Measurements from ENCODE around the gene RCAN3. TPM values are rescaled to one million over a fixed set of nuclear protein-coding genes. Genes with fewer than 3 reads are reported as not detected.
"Not testable (repeated sequence)": the region's sequence is repeated elsewhere in the genome, so short reads cannot be mapped to it uniquely, and the experiment has no call there.

RCAN3 gene
- polyA plus RNA-seq, 3 donors from 2014 or later: 4.0 to 8.5 (median 4.8) TPM

- H3K27me3 Mint-ChIP-seq (ENCODE audit: low read depth in 3 of 3): peaks cover 15 to 23% (median 23%) of the 10 kb centered on the region in 3 donors
- H3K4me1 Mint-ChIP-seq: peaks cover 26 to 30% of the 10 kb centered on the region in 2 donors
- no peaks in the 10 kb centered on the region for H3K9me3 Mint-ChIP-seq
- H3K27ac Mint-ChIP-seq: peak overlapping the region; percentile 97 to 100 (median 100)
- peak overlapping the region; percentile 79 to 93 (median 89) for H3K4me3 Mint-ChIP-seq
- DNase-seq: no peak
- peaks cover 0 to 6% (median 0%) of the 10 kb centered on the region in 3 donors for H3K36me3 Mint-ChIP-seq
These were observed 33.1 kb downstream of the RCAN3 start for GRCh38 chr1:24535778-24536177.

DNA sequence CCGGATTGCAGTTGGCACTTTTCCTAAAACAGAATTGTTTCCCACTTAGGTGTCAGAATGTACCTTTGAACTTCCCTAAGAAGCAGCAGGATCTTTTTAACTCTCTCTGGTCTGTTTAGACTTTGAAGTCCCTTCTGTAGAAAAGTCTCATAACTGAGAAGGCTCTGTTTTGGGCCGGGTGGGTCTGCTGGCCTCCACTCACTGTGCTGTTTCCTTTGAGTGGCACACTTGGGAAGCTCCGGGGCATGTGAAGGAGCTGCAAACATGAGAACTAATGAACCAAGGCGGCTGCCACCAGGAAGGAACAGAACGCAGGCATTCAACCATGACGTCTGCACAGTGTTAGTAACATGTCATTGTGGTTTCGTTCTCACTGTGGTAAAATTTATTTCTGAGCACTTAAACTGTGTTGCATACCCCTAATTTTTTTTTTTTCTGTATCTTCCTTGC lies 33.8 kb downstream of the RCAN3 start:
- Mint-ChIP-seq H3K27ac (peak overlapping the region; percentile 97 to 100 (median 100)), H3K27me3 (ENCODE audit: low read depth in 3 of 3) (peaks cover 15 to 23% (median 23%) of the 10 kb centered on the region in 3 donors), H3K36me3 (peaks cover 0 to 6% (median 0%) of the 10 kb centered on the region in 3 donors), H3K4me3 (peak overlapping the region; percentile 79 to 93 (median 89)), H3K9me3 (no peaks in the 10 kb centered on the region), H3K4me1 (peaks cover 26 to 30% of the 10 kb centered on the region in 2 donors)
- peak; percentile 85 to 90 (median 86) for DNase-seq

DNA sequence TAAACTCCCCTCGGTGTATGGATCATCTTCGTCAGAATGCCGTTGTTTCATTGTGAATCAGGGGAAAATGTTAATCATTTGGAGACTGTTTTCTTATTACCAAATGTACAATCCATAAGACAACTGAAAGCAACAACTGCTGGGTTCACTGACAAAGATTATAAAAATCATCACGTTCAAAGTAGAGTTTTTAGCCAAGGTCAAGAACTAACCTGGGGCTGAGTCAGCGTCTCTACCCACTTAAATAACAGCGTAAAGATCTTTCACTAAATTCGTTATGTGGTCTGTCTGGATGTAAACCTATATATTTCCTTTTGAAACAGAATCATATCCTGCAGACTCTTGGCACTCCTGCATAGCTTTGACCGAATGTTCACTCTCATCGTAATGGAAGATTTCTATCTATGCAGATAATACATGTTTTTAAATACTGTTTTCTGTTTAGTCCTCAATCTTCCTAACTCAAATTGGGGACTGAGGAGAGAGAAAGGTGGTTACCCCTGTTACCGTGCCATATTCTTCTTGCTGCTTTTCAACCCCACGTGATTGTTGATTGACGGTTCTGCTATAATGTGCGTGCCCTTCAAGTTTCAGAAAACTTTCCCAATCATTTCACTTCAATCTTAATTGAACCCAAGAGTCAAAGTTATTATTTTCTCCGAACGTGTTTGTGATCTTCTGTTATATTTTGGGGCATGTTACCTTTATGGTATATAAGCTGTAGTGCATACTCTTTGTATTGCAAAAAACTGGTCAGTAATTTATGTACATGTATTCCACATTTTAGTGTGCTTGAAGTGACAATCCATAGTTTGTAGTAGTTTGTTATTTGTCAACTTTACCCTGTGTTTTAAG lies 37.6 kb downstream of the RCAN3 start:
- no peak for DNase-seq
- Mint-ChIP-seq H3K4me3 (no peak overlapping the region), H3K9me3 (no peaks in the 10 kb centered on the region), H3K27ac (peak overlapping the region in 3 of 6 donors; percentile 33 to 64 (median 51)), H3K27me3 (ENCODE audit: low read depth in 3 of 3) (peaks cover 11 to 17% (median 14%) of the 10 kb centered on the region in 3 donors), H3K36me3 (peaks cover 0 to 6% (median 0%) of the 10 kb centered on the region in 3 donors), H3K4me1 (peaks cover 17 to 19% of the 10 kb centered on the region in 2 donors)

- H3K4me3 Mint-ChIP-seq: no peak overlapping the region
- H3K27me3 Mint-ChIP-seq (ENCODE audit: low read depth in 3 of 3): peaks cover 8 to 9% (median 8%) of the 10 kb centered on the region in 3 donors
- H3K4me1 Mint-ChIP-seq: peaks cover 10% of the 10 kb centered on the region in 2 donors
- peak overlapping the region in 2 of 6 donors; percentile 33 to 64 for H3K27ac Mint-ChIP-seq
- H3K9me3 Mint-ChIP-seq: no peaks in the 10 kb centered on the region
- peaks cover 0 to 6% (median 0%) of the 10 kb centered on the region in 3 donors for H3K36me3 Mint-ChIP-seq
- DNase-seq: no peak
These were observed 38.5 kb downstream of the RCAN3 start for GRCh38 chr1:24540906-24541710.

DNA sequence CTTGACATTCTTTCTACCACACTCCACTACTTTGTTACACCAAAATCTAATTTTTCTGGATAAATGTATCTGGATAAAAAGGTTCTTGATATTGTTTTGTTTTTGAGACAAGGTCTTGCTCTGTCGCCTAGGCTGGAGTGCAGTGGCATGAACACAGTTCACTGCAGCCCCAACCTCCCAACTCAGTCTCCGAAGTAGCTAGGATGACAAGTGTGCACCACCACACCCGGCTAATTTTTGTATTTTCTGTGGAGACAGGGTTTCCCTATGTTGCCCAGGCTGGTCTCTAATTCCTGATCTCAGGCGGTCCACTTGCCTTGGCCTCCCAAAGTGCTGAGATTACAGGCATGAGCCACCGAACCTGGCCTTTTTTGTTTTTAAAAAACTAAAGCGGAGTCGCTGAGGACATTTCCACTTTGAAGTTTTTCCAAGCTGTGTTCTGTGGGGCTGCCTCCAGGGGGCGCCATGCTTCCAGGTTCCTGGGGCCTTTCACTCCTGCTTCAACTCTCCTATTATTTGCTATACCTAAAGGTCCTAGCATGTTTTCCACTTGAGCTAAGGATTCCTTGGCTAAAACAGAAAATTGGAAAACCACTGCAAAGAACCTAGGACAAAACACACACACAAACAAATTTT lies 39.2 kb downstream of the RCAN3 start:
- no peak for DNase-seq
- Mint-ChIP-seq H3K4me3 (no peak overlapping the region), H3K27ac (no peak overlapping the region), H3K4me1 (peaks cover 3% of the 10 kb centered on the region in 2 donors), H3K27me3 (ENCODE audit: low read depth in 3 of 3) (peaks cover under 1 to 2% (median under 1%) of the 10 kb centered on the region in 3 donors), H3K36me3 (peaks cover 0 to under 1% (median 0%) of the 10 kb centered on the region in 3 donors), H3K9me3 (no peaks in the 10 kb centered on the region)

GRCh38 chr1:24544239-24544638 lies 41.6 kb downstream of the RCAN3 start:
- no peaks in the 10 kb centered on the region for H3K36me3 Mint-ChIP-seq
- no peaks in the 10 kb centered on the region for H3K9me3 Mint-ChIP-seq
- DNase-seq: no peak
- H3K4me1 Mint-ChIP-seq: no peaks in the 10 kb centered on the region
- H3K4me3 Mint-ChIP-seq: no peak overlapping the region
- peaks cover 2 to 3% (median 3%) of the 10 kb centered on the region in 3 donors for H3K27me3 Mint-ChIP-seq (ENCODE audit: low read depth in 3 of 3)
- no peak overlapping the region for H3K27ac Mint-ChIP-seq

- no peak for DNase-seq
- H3K27me3 Mint-ChIP-seq (ENCODE audit: low read depth in 3 of 3): peaks cover 3 to 7% (median 7%) of the 10 kb centered on the region in 3 donors
- H3K4me1 Mint-ChIP-seq: no peaks in the 10 kb centered on the region
- no peak overlapping the region for H3K4me3 Mint-ChIP-seq
- H3K9me3 Mint-ChIP-seq: no peaks in the 10 kb centered on the region
- H3K36me3 Mint-ChIP-seq: no peaks in the 10 kb centered on the region
- H3K27ac Mint-ChIP-seq: peak overlapping the region in 1 of 6 donors; percentile 21
These were observed 43.0 kb downstream of the RCAN3 start for GRCh38 chr1:24545662-24546061.

DNA sequence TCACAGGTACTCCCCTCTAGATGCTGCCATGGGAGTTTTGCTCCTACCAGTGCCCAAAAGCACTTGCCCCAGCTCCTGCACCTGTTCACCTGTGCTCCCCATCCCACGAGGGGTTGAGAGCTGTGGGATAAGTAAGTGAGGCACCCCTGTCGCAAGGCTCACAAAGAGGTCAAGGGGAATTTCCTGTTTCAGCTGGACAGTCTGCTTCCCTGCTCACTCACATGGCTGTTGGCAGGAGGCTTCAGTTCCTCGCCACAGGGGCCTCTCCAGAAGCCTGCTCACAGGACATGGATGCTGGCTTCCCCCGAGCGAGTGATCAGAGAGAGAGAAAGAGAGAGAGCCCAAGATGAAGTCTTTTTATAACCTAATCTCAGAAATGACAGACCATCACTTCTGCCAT lies 44.6 kb downstream of the RCAN3 start:
- H3K4me3 Mint-ChIP-seq: no peak overlapping the region
- peaks cover 6 to 8% (median 7%) of the 10 kb centered on the region in 3 donors for H3K27me3 Mint-ChIP-seq (ENCODE audit: low read depth in 3 of 3)
- H3K9me3 Mint-ChIP-seq: no peaks in the 10 kb centered on the region
- H3K36me3 Mint-ChIP-seq: no peaks in the 10 kb centered on the region
- no peak overlapping the region for H3K27ac Mint-ChIP-seq
- no peak for DNase-seq
- no peaks in the 10 kb centered on the region for H3K4me1 Mint-ChIP-seq

- no peak overlapping the region for H3K4me3 Mint-ChIP-seq
- H3K27ac Mint-ChIP-seq: peak overlapping the region in 1 of 6 donors; percentile 10
- H3K27me3 Mint-ChIP-seq (ENCODE audit: low read depth in 3 of 3): peaks cover 6 to 10% (median 7%) of the 10 kb centered on the region in 3 donors
- no peaks in the 10 kb centered on the region for H3K36me3 Mint-ChIP-seq
- no peaks in the 10 kb centered on the region for H3K4me1 Mint-ChIP-seq
- no peak for DNase-seq
- no peaks in the 10 kb centered on the region for H3K9me3 Mint-ChIP-seq
These were observed 45.4 kb downstream of the RCAN3 start for GRCh38 chr1:24548070-24548469.

DNA sequence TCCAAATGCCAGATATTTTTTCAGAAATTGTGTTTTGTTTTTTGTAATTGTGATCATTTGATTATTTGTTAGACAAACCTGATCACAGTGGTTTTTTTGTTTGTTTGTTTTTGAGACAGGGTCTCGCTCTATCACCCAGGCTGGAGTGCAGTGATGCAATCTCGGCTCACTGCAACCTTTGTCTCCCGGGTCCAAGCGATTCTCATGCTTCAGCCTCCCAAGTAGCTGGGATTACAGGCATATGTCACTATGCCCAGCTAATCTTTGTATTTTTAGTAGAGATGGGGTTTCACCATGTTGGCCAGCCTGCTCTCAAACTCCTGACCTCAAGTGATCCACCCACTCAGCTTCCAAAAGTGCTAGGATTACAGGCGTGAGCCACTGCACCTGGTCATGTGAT lies 46.6 kb downstream of the RCAN3 start:
- DNase-seq, H3K4me1 Mint-ChIP-seq, H3K36me3 Mint-ChIP-seq, H3K9me3 Mint-ChIP-seq, H3K4me3 Mint-ChIP-seq: not testable (repeated sequence)
- Mint-ChIP-seq H3K27me3 (ENCODE audit: low read depth in 3 of 3) (peaks cover 10 to 14% (median 10%) of the 10 kb centered on the region in 3 donors), H3K27ac (peak overlapping the region in 1 of 6 donors; percentile 11)

- peaks cover 0 to 5% (median 0%) of the 10 kb centered on the region in 6 donors for H3K9me3 Mint-ChIP-seq
- H3K27ac Mint-ChIP-seq: no peak overlapping the region
- peaks cover 0 to 4% (median 0%) of the 10 kb centered on the region in 3 donors for H3K36me3 Mint-ChIP-seq
- DNase-seq: no peak
- H3K4me3 Mint-ChIP-seq: no peak overlapping the region
- H3K27me3 Mint-ChIP-seq (ENCODE audit: low read depth in 3 of 3): peaks cover 20 to 24% (median 23%) of the 10 kb centered on the region in 3 donors
- H3K4me1 Mint-ChIP-seq: peaks cover 6% of the 10 kb centered on the region in 2 donors
These were observed 48.8 kb downstream of the RCAN3 start for GRCh38 chr1:24551290-24551959.

DNA sequence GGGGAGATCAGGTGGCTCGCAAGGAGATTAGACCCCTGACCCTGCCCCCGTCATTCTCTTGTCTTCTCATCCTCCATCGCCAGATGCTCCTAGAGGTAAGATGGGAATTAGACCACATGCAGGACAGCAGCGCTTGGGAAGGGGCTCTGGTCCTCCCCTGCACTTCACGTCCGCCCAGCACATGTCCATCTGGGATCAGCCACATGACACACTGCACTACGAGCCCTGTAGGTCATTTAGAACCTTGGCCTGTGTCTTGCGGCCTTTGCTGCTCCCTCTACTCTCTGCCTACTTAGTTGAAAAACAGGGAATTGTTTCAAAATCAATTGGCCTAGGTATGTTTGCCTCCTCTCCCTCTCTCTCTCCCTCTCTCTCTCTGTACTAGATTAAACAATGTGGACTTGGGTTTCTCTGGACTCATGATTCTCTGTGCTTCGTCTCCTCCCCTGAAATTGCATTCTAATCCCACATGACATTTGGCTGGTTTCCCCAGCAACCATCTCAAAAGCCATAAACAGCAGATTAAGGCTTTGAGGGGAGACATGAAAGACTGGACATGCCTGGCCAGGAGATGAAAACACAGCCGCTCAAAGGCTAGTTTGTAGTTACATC lies 49.4 kb downstream of the RCAN3 start:
- Mint-ChIP-seq H3K4me1 (peaks cover 6 to 8% of the 10 kb centered on the region in 2 donors), H3K27ac (no peak overlapping the region), H3K4me3 (no peak overlapping the region), H3K27me3 (ENCODE audit: low read depth in 3 of 3) (peaks cover 20 to 31% (median 23%) of the 10 kb centered on the region in 3 donors), H3K9me3 (peaks cover 0 to 5% (median 0%) of the 10 kb centered on the region in 6 donors), H3K36me3 (peaks cover 0 to 4% (median 0%) of the 10 kb centered on the region in 3 donors)
- DNase-seq: no peak
